ENCODE results near the gene RANBP17.
A peak's percentile ranks its signal among the peaks of the same experiment; 100 is the strongest.
"Not testable (repeated sequence)": the region's sequence is repeated elsewhere in the genome, so short reads cannot be mapped to it uniquely, and the experiment has no call there.

RANBP17 gene

DNA sequence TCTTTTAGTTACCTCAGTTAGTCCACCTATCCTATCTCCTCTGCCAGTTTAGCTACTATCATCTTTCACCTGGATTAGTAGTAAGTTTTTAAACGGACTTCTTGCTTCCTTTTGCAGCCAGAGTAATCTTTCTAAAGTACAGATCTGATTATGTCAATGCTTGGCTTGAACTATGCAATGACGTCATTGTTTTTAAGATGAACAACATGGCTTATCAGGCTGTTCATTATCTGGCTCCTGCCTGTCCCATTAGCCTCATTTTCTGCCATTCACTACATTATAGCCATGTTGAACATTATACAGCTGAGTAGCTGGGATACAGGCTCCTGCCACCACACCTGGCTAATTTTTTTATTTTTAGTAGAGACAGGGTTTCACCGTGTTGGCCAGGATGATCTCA, 98.7 kb downstream of the RANBP17 start:
- no peak for DNase-seq

DNA sequence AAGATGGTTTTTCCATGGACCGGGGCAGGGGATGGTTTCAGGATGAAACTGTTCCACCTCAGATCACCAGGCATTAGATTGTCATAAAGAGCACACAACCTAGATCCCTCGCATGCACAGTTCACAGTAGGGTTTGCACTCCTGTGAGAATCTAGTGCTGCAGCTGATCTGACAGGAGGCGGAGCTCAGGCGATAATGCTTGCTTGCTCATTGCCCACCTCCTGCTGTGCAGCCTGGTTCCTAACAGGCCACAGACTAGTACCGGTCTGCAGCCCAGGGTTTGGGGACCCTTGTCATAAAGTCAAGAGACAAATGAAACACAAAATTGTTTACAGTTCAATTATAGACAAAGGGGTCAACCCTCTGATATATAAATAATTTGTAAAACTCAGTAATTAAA, 101.7 kb downstream of the RANBP17 start:
- no peak for DNase-seq

- no peak for DNase-seq
These were observed 112.6 kb downstream of the RANBP17 start for GRCh38 chr5:170974461-170974860.

GRCh38 chr5:170980261-170980660, 118.4 kb downstream of the RANBP17 start:
- DNase-seq = not testable (repeated sequence)

DNA sequence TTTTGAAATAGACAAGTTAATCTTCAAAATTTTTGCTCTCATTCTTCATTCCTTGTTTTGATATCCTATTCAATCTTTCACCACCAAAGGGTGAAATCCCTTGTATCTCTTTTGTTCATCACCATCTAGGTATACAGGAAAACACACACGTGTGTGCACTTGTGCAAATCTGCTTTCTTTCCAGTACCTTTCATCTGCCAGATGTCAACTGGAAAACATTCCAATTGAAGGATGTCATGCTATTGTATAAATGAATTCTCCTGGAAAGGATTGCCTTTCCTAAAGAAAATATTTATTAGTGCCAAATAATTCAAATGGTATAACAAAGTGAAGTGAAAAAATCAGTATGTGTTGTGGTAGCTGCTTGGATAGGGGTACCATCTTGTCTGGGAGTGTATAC, 123.7 kb downstream of the RANBP17 start:
- DNase-seq = no peak

DNA sequence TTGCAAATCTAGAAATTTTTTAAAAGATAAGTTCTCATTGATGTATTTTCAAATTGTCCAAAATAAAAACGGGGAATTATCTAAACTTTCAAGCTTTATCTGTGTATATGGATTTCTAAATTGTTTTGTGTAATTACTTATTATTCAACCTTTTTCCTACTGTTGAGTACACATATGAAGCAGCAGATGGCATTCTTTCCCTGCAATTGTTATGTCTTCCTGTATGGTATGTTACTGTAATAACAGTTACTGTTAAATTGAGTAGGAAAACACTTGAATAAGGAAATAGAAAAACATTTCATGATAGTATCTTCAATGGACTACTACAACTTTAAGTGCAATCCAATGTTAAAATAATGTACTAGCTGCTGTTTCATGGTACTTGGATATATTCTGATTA, 124.8 kb downstream of the RANBP17 start:
- DNase-seq = peak in 1 of 2 experiments; percentile 19

DNA sequence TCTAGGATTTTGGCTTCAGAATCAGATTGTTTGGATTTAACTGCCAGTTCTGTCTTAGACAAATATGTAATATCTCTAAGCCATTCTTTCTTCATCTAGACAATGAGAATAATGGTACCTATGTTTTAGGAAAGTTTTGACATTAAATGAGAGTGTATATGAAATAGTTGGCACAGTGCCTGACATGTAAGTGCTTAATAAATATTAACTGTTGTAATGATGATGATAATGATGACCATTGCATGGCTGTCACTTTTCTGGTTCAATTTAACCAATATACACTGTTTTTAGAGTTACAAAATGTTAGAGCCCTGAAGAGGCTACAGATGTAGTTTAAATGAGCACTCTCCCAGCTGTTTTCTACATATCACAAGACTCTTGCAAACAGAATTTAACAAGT, 131.7 kb downstream of the RANBP17 start:
- no peak for DNase-seq

DNA sequence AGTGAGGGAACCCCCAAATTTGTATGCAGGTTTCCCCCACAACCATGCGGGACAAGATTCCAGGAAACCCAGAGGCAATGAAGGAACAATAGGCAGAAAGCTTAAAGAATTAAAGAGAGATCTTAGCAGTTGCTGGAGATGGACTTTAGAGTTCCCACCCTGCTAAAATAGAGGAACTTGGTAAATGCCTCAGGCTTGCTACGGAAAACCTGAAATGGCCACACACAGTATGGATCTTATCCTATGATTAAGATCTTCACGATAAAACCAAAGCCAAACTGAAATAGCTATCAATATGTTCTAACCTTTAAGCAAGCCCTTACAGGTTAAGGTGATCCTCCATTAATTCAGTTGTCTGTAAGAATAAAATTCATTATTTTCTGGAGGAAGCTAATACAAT, 148.3 kb downstream of the RANBP17 start:
- no peak for DNase-seq

DNA sequence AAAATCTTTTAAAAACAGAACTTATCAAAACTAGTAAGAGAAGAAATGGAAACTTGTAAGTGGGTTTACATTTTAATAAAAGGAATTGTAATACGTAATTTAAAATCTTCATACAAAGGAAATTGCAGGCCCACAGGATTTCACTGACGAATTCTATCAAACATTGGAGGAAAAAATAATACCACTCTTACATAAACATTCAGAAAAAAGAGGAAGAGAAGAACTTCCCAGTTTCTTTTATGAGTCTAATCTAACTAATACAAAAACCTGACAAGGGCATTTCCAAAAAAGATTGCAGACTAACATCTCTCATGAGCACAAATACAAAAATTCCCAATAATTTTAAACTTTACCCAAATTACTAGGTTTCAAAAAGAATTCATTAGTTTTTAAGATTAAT, 149.0 kb downstream of the RANBP17 start:
- no peak for DNase-seq

DNA sequence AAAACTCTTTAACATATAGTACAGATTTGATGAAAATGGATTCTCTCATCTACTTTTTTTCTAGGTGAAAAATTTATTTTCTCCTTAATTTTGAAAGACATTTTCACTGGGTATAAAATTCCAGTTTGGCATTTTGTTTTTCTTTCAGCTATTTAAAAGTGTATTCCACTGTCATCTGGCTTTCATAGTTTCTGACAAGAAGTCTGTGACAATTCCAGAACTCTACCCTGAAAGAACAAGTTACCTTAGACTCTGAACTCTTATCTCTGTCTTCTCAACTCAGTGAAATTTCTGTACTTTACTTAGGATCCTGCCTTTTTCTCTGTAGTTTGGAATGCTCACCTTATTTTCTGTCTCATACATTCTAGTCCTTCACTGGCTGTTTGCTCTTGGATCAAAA, 161.7 kb downstream of the RANBP17 start:
- DNase-seq = no peak

DNA sequence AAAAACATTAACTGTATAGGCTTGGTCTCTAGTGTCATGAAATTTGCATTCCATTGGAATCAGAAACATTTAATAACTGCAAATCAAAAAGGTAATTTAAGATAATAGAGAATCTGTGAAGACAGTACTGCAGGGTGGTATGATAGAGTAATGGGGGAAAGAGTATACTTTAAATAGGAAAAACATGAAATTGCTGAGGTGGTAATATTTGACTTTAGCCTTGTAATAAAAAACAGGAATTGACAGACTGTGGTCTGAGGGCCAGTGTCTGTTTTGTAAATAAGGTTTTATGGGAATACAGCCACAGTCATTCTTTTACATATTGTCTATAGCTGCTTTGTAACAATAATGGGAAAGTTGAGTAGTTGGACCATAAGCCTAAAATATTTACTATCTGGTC, 162.3 kb downstream of the RANBP17 start:
- no peak for DNase-seq

- DNase-seq = no peak
These were observed 167.6 kb downstream of the RANBP17 start for GRCh38 chr5:171029401-171029800.

GRCh38 chr5:171031977-171032376, 170.2 kb downstream of the RANBP17 start:
- no peak for DNase-seq

GRCh38 chr5:171032435-171032973, 170.7 kb downstream of the RANBP17 start:
- DNase-seq = no peak

GRCh38 chr5:171041893-171042292, 180.1 kb downstream of the RANBP17 start:
- DNase-seq = not testable (repeated sequence)

DNA sequence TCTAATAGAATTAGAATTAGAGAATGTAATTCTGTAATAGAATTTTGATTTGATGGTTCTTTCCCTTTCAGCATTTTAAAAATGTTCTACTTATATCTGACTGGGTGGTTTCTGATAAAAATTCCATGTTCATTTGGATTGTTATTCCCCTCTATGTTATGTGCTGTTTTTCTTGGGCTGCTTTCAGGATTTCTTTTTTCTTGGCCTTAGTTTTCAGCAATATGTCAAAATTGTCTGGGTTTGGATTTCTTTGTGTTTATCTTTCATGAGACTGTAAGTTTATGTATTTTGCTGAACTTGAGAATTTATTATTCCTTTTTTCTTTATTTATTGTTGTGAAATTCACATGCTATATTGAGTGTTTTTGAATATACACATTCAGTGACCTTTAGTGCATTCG, 189.1 kb downstream of the RANBP17 start:
- no peak for DNase-seq

DNA sequence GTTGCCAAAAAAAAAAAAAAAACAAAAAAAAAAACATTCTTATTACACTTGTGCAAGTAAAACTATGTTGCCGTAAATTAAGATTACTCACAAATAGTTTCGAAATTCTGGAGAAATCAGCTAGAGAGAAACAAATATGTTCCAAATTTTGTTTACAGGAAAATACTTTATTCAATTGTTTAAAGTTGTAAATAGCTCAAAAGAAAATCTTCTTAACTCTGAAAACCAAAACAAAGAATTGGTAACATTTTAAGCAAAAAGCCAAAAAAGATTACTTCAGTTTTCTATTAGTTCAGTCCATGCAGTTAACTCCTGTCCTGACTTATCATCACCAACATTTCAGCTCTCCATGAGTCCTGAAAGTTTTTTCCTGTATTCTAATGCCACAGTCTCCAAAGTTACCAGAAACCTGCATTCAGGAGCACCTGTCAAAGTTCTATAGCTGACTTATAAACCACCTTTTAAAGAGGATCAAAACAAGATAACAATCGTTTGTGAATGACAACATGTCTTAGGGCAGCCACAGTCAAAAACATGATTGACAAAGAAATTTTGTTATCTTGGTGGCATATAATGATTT, 194.1 kb downstream of the RANBP17 start:
- DNase-seq = no peak

DNA sequence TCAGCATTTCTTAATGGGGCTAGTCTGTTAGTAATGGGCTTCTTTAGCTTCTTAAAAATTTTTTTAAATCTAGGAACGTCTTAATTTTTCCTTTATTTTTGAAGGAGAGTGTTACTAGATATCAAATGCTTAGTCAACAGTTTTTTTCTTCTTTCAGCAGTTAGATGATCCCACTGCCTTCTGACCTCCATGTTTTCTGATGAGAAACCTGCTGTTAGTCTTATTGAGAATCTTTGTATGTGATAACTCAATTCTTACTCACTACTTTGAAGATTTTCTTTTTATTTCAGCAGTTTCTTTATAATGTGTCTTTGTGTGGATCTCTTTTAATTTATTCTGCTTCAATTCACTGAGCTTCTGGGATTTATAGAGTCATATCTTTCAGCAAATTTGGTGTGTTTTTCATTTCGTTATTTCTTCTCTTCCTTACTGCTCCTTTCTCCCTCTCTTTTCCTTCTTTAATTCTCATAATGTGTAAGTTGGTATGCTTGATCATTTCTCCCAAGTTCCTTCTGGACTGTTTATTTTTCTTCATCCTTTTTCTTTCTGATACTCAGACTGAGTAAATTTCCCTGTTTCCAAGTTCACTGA, 205.8 kb downstream of the RANBP17 start:
- no peak for DNase-seq

DNA sequence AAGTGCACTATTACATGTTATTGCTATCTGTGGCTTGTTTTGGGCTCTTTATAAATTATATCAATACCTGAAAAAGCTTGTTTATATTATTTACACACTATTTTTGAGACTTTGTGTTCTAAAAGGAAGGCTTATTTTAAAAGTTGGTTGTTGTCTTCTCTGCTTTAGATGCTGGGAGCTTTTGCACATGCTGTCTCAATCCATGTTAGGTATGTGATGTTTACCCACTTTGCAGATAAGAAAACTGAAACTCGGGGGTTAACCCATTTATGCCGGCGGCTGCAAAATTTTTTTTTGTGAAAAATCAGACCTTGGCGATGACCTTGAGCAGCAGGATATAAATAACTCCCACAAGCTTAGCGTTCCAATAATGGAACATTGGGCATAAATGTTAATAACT, 212.9 kb downstream of the RANBP17 start:
- no peak for DNase-seq

GRCh38 chr5:171080186-171080938, 218.5 kb downstream of the RANBP17 start:
- DNase-seq = no peak

GRCh38 chr5:171081319-171081718, 219.5 kb downstream of the RANBP17 start:
- DNase-seq = no peak

GRCh38 chr5:171092194-171092593, 230.4 kb downstream of the RANBP17 start:
- DNase-seq = no peak

DNA sequence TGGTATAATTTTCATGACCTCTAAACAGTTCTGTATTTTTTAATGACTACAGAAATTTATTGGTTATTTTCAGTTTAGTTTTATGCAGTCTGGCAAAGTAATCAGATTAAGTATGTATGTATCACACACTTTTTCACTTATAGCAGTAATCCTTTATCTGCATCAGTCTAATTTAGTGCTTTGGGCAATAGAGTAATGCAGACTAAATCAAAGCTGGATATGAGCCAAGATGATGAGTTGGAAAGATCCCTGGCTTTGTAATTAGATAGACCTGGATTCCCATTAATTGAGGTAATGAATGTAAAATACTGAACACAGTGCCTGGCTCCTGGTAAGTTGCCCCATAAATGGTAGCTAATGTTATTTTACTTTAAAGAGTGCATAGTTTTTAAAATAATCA, 231.8 kb downstream of the RANBP17 start:
- peak in 1 of 2 experiments; percentile 2 for DNase-seq

DNA sequence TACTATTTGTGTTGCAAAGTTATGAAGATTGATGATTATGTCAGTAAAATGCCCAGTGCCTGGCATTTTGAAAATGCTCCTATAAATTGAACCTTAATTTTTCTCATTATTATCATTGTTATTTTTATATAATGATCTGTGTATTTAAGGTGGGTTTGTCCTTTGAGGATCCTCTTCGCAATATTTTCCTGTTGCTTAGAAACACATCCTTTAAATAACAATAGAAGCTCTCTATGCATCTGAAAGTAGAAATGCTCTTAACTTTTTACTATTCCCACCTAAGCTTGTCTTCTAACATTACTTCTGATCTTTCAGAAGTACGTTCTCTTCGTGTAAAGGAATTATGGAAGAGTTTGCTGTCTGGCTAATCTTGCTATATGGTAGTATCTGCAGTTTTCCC, 232.5 kb downstream of the RANBP17 start:
- no peak for DNase-seq

Data from NCI-H446 (cell line).